HG03196 (cell line): ENCODE data around the gene ARMC9.
"Not testable (repeated sequence)": the region's sequence is repeated elsewhere in the genome, so short reads cannot be mapped to it uniquely, and the experiment has no call there.

Experiments
- ATAC-seq: cut with Tn5 transposase; IDR thresholded peaks from one replicate; pipeline ENCODE4 v1.9.1; 2021; ENCODE audit not compliant: unreplicated experiment

Gene ARMC9

DNA sequence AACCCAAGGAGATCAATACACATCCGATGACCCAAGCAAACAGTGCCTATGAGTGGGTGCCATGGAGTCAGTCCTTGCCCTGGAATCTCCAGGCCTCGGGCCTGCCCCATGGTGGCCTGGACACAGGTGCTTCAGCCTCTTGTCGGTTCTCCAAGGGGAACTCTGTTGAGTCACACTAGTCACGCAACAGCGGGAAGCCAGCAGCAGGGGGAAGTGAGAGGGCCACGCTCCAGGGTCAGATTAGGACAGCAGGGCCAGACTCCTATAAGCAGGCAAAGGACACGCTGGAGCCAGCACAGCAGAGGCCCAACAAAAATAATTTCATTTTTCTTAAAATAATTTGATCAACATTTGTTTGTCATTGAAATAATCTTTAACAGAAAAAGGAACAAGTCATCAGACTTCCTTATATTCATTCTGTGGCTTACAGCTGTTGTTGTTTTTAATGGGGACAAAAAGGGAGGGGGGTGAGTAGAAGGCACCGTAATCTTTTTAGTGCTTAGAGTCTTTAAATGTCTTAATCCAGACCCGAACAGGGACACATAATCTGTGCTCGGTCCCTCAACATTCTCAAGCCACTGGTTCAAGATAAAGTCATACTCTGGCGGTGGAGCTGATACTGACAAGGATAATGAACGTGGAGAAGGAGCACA is 16.4 kb upstream of the ARMC9 start:
- ATAC-seq: peak; percentile 63

DNA sequence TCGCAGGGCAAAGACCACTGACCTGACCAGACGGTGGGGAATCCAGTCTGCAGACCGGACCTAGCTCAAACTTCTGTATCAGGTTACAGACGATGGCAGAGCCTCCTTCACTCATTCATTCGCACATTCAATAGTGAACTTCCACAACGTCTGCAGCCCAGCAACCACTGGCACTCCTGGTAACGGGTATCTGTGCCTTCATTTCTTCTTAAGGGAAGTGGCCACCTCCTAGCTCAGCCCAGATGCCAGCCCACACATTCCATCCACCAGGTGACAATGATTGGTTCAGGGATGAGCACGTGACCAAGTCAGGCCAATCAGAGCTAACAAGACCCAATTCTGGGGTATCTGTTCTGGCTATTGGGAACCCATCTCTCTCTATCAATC is 15.9 kb upstream of the ARMC9 start:
- no peak for ATAC-seq

DNA sequence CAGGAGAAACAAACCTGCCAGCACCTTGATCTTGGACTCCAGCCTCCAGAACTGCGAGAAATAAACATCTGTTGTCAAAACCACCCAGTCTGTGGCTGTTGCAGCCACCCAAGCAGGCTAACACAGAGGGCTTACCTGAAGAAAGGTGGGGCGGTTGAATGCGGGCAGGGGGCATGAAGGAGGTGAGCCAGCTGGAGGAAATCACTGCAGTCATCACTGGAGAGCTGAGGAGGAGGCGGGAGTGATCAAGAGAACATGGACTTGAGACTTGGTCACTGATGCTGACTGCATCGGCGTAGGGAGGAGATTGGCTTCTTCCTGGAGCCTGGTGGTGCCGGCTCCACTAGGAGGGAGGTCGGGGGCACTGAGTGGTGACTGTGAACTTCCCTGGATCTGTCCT is 14.6 kb upstream of the ARMC9 start:
- no peak for ATAC-seq

DNA sequence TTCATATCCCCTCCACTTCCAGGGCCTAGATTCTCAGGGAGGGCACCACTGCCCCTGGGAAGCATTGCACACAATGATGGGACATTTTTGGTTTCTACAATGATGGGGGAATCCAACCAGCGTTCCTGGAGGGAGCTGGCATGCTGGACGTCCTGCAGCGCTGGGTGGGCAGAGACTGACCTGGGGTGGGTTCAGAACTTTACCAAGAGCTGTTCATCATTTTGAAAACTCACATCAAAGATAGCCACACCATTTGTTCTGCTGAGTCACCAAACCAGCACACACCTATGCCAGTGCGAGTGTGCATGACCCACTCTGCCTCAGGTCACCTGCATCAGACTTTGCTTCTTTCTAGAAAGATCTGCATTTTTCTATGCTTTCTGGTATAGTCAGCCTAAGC is 14.1 kb upstream of the ARMC9 start:
- ATAC-seq: no peak

DNA sequence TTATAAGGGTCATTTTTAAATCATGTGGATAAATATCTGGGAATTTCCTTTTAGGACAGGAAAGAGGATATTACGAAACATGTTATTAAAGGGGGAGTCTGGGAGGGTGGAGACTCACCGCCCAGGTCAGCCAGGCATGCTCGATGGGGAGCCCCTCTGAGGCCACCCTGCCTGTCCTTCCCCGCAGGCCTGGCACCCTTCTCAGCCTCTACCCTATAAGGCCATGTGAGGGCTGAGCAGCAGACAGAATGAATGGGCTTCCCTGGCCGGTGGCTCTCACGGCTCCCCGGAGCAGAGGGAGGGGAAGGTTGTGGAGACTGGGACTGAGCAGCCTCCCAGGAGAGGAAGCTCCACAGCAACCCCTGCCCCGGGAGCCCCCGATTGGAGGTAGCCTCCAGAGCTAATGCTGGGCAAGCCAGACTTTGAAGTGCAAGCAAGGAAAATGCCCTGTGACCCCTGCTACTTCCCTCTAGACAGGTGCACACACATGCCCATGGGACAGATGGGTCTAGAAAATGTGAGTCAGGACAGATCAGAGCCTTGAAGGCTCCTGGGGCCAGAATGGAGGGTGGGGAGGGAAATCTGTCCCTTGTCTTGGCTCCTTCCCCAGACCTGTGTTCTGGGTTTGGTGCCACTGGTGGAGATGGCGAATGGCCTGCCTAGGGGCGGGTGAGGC is 13.2 kb upstream of the ARMC9 start:
- no peak for ATAC-seq

DNA sequence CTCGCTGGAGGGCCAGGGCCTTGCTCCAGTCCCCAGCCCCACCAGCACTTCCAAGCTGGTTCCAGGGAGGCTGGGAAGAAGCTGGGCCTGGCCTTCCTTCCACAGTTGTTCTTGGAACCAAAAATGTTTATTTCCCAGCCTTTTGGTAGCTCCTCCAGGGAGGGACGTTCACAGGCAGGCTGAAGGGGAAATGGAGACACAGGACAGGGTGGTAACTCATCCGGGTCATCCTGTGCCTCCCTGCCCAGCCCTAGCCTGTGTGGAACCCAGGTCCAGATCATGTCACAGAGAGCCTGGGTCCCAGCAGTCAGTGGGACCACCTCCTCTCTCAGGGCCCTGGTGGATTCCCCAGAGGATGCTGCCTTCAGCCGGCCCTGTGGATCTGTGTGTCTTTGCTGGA is 12.5 kb upstream of the ARMC9 start:
- ATAC-seq: no peak

DNA sequence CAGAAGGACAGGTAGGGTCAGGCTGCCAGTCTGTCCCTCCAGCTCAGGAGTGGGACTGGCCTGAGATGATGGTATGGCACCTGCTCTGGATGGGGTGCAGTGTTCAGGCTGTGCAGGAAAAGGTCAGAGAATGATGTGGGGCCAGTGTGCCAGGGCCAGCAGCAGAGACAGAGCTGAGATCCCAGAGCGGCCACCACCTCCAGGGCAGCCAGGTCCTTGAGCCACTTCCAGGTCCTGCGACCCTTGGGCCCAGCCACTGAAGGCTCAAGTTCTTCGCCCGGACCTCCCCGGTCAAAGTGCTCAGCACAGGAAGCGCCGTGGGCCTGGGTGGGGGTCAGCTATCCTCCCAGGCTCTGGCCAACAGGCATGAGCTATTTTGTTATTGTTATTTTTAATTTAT is 12.1 kb upstream of the ARMC9 start:
- no peak for ATAC-seq

DNA sequence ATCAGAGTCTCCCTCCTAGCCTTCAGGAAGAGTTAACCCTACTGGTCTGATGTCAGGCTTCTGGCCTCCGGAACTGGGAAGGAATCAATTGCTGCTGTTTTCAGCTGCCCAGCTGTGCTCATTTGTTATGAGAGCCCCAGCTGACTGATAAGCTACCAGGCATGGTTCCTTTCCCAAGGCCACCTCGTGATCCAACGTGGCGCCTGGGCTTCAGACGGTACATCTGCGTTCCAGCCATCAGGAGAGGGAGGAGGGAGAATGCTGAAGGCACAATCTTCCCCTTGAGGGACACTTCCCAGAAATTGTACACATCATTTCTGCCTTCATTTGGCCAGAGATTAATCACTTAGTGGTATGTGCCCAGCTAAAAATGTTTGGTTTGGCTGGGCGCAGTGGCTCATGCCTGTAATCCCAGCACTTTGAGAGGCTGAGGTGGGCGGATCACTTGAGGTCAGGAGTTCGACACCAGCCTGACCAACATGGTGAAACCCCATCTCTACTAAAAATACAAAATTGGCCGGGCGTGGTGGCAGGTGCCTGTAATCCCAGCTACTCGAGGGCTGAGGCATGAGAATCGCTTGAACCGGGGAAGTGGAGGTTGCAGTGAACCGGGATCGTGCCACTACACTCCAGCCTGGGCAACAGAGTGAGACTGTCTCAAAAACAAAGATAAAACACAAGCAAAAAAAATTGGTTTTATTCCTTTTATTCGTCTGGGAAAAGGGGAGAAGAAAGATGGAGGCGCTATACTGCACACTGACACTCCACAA is 10.5 kb upstream of the ARMC9 start:
- ATAC-seq: no peak

DNA sequence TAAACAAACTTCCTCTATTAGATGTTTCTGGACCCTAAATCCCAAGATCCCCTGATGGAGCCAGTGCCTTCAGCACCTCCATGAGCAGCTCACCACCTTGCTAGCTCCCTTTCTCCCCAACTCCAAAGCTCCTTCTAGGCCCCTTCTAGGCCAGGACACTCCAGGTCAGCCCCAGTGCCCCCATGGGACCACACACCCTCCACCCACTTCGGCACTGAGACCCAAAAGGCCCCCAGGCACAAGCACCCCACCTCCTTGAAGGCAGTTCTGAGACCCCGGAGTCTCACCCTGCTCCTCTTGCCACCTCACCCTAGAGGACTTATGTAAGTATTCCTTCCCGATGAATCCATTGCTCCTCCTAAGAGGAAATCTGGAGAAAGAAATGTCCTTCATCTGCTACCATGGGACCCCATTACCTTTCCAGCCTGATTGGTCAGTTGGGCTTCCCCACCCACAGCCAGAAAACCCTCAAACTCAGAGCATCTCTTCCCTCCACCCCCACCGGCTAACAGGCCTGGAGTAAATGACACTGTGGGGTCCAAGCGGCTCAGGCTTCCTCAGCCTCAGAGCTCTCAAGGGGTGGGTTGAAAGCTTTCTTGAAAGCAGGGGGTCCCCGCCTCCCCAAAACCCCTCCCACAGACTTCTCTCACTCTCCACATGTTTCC is 9.8 kb upstream of the ARMC9 start:
- no peak for ATAC-seq

DNA sequence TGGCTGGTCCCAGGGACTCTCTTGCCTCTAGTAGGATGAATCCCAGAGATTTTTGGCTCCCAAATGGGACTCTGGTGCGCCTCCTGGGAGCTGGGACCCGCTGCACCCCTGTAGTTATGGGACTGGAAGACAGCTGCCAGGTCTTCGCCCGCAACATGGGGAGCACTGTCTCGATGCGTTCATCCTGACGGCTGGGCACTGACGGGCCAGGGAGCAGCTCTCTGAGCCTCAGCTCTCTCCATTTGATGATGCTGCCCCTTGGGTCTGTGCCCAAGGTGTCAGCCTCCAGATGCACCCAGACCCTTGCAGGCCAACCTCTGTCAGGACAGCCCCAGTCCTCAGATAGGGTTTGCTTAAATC is 9.3 kb upstream of the ARMC9 start:
- ATAC-seq: no peak

DNA sequence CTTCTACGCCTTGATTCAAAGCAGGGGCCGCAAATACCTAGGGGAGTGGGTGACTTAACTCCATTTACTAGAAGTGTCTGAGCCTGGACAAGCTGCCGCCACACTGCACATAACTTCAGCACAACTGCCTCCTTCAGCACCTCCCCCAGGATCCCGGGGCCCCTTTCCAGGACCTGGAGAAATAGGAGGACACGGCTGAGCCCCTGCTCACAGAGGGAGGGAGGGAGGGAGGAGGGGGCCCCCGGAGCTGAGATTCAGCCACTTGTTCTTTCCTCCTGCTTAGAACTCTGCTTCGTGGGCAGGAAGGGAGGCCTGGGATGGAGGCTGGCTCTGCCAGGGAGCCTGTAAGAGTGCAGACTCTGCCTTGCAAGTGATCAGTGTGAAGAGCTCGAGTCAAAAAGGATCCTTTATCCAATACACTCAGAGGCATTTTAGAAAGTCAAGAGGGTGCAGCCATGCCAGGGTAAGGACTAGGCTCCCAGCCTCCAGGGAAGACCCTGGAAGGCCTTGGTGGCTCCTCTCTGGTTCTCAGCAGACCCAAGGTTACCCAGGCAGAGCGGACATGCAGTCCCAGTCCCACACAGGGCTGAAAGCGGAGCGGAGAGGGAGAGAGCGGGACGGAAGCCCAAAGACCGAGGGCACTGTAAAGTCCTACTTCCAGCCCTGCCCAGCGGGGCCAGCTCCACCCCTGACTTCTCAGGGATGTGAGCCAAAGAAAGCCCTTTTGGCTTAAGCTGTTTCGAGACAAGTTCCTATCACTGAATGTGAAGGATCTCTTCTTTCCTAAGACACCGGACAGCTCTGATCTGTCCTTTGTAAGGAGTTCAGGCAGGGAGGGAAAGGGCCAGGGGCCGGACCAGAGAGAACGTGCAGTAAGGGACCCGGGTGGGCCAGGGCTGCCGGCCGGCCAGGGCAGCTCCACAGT is 8.6 kb upstream of the ARMC9 start:
- no peak for ATAC-seq

DNA sequence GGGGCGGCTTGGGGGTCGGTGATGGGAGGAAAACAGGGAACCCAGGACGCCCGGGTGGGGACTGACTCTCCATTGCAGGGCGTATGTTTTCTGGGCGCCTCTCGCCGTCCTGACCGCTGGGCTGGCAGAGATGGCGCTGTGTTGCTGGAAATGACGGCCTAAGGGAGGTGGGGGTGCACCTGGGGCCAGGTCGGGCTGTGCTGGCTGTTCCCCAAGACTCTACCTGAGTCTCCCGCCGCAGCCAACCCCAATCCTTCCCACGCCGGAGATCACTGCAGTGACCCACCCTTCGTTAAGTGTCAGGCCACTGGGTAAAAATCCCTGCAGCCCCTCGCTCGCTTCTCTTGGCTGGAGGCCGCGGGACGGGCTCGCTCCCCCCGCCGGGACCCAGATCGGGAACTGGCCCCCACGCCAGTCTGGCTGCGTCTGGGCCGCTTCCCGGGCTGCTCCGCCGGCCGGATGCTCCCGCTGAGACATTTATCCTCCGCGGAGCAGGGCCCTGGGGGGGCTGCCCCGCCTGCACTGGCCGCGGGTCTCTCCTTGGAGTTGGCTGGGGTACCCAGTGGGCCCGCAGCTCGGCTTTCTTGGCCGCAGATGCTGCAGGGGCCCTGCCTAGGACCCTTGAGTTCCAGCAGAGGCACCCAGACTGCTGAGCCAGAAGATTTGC is 7.8 kb upstream of the ARMC9 start:
- no peak for ATAC-seq

DNA sequence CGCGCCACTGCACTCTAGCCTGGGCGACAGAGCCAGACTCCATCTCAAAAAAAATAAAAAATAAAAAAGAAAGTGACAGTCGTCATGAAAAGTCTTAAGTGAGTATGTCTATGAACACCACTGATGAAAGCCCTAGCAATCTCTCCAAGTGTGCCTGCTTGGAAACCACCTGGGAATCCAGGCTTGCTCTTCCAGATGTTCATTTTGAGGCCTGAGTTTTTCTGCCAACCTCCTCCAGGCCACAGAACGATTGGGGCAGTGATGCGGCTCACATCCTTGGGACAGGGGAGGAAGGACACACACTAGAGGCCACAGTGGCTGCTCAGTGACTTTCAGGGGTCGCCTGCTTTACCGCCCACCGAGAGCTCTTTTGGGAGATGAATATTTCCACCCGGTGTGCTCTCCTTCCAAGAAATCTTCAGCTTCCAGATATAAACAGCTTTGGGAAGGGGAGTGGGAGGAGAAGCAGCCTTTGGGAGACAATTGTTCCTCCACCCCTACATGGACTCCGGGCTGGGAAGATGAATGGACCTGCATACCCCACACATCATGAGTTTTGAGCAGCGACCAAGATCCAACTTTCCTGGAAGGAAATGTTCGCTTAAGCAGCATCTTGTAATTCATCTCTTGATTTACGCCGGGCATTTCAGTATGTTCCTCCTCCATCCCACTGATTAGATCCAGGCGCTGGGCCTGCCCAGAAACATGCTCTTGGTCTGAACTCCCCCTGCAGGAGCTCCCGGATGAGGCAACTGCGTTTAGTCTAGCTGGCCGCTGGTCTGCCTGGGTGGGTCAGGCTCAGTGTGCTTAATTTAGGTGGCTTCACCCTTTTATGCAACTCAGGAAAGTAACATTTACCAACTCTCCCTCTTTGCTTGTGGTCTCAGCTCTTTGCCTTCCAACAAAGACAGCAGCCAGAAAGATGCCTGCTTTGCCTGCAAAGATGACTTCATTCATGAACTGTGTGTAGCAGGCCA is 6.2 kb upstream of the ARMC9 start:
- ATAC-seq: no peak

DNA sequence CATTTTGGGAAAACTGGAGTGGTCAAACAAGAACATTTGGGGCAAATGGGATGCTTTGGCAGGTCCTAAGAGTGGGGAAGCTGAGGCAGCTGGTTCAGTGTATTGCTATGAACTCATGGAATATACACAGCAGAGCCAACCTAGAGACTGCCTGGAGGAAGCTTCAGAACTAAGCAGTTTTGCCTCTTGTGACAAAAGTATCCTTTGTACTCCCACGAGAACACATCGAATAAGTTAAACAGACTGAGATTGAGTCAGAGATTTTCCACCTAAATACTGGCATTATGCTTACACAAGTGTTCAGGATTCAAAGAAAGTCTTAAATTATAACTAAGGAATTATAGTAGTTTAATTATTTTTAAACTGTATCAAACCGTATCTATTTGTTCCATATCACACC is 5.2 kb upstream of the ARMC9 start:
- ATAC-seq: no peak

DNA sequence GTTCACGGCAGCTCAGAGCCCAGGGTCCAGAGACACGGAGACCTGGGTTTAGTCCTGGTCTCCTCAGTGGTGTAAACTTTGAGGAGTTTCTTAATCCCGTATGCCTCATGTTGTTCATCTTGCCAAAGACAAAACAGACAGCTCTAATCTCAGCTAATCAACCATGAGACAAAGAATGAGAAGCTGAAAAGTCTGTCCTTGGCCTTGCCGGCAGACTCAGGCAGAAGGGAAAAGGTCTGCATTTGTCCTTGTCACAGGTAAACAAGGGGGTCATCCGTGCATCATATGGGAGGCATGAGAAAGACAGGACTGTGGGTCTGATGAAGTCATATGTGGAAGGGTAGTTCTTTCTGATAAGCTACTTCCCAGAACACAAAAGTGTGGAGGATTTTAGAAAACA is 1.8 kb upstream of the ARMC9 start:
- ATAC-seq: no peak

DNA sequence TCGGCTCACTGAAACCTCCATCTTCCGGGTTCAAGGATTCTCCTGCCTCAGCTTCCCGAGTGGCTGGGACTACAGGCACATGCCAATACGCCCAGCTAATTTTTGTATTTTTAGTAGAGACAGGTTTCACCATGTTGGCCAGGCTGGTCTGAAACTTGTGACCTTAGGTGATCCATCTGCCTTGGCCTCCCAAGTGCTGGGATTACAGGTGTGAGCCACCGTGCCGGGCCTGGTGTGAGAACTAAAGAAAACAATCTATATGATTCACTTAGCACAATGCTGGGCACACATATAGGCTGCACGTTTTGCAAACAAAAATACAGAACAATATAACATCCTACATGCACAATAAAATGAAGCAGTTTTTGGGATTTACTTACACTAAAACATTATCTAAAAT is 1.2 kb upstream of the ARMC9 start:
- ATAC-seq: not testable (repeated sequence)

DNA sequence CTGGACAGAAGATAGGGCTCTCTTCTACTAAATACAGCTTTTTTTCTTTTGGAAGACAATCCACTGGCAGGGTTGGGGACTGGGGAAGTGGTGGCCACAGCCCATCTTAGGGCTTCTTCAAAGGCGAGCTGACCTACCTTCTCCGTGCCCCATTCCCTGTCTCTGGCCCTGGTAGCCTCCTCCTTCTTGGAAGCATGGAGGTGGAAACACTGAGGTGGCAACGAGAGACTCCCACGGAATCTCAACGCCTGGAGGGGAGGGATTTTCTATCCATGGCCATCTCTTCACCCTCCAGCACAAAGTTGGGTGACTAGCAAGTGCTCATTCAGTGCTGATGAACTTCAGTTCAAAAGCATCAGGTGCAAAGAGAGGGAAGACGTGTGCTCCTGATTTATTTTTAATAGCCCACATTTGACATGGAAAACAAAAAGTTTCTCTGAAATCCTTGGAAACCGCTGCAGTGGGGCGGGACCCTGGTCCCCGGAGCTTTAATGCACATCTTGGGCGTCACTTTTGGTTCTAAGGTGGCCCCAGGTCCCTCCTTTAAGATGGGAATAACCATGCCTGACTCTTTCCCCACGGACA is 633 bp upstream of the ARMC9 start:
- no peak for ATAC-seq

DNA sequence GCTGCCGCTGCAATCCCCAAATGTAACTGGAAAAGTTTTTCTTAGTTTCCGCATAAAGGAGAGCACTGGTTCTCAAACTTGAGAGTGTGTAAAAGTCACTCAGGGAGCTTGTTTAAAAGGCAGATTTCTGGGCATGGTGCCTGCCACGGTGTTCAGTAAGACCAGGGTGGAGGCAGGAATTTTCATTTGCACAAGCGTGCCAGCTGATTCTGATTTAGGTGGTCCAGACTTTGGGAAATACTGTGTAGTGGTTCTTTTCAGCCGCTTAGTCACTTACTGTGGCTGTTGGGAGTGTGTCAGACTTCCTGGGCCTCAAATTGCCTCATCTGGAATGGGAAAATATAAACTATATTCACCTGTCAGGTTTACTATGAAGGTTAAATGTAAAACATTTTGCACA is 788 bp downstream of the ARMC9 start:
- ATAC-seq: no peak
